NCI-H1092 treated with DMSO at 0.1 percent for 48 hours (cell line): ENCODE measurements around the gene ELP2.
"Not testable (repeated sequence)": the region's sequence is repeated elsewhere in the genome, so short reads cannot be mapped to it uniquely, and the experiment has no call there.

Experiments used
- DNase-seq: peaks from one replicate; lab custom pipeline; 2025; lab: John Stamatoyannopoulos, UW

ELP2 gene

DNA sequence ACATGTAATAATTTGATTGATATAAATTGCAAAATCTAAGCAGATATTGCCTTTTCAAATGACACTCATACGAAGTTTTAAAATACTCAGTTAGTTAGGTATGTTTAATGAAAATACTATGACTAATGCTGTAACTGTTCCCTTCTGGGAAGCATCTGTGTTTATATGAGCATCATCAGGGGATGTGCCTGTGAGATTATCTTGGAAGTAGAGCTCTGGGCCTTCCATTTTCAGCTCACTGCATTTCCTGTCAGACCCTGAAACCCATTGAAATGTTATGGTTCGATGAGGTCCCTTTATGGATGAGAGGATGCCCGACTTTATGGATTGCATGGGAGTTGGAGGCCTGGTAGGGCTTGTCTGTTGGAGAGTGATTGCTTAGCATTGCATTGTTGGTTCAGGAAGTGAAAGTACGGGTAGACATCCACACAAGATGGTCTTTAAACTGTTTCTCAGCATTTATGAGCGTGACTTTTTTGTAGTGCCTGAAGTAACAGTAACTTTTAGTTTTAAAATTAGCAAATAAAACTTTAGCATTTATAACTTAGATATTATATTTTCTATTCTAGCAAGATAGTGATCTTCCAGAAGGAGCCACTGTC, 28.7 kb downstream of the ELP2 start:
- no peak for DNase-seq

DNA sequence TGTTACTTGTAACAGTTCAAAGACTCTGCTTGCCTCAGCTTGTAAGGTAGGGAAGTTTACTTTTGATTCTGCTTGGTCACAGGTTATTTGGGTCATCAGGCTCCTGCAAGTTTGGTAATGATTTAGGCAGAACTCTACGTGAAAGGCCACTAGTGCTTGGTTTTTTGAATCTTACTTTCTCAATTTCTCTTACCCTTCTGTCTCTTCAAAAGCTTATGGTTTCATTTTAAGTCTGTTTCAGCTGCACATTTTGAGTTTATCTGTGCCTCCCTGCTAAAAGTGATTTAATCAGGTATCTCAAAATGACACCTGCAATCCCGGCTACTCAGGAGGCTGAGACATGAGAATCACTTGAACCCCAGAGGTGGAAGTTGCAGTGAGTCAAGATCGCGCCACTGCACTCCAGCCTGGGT, 31.3 kb downstream of the ELP2 start:
- no peak for DNase-seq

DNA sequence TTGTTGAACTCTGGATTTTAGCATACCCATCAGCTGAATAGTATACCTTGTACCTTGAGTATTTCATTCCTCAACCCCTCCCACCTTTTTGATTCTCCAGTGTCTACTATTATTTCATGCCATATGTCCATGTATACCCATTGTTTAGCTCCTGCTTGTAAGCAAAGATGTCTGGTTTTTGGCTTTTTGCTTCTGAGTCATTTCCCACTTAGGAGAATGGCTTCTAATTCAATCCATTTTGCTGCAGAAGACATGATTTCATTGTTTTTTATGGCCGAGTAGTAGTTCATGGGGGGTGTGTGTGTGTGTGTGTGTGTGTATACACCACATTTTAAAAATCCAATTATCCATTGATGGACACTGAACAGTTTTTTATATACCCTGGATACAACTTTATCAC, 33.3 kb downstream of the ELP2 start:
- no peak for DNase-seq

DNA sequence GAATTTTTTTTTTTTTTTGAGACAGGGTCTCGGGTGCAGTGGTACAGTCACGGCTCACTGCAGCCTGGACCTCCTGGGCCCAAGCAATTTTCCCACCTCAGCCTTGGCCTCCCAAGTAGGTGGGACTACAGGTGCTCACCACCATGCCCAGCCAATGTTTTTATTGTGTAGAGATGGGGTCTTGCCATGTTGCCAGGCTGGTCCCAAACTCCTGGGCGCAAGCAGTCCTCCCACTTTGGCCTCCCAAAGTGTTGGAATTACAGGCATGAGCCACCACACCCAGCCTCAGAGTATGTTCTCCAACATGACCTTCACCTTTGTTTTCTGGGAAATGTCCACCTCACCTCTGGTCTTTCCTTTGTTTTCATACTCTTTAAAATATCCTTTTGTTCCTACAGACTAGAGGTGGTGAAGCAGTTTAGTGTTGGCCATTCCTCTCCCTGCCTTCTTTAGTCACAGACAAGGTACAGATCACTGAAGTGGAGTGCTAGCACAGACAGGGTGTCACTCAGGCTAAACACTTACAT, 38.1 kb downstream of the ELP2 start:
- no peak for DNase-seq

DNA sequence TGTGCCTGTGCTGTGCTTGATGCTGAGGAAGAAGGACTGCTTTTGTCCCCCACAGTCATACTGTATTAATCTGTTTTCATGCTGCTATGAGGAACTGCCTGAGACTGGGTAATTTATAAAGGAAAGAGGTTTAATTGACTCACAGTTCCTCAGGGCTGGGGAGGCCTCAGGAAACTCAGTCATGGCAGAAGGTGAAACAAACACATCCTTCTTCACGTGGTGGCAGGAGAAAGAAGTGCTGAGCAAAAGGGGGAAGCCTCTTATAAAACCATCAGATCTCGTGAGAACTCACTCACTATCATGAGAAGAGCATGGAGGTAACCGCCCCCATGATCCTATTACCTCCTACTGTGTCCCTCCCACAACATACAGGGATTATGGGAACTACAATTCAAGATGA, 38.6 kb downstream of the ELP2 start:
- not testable (repeated sequence) for DNase-seq

DNA sequence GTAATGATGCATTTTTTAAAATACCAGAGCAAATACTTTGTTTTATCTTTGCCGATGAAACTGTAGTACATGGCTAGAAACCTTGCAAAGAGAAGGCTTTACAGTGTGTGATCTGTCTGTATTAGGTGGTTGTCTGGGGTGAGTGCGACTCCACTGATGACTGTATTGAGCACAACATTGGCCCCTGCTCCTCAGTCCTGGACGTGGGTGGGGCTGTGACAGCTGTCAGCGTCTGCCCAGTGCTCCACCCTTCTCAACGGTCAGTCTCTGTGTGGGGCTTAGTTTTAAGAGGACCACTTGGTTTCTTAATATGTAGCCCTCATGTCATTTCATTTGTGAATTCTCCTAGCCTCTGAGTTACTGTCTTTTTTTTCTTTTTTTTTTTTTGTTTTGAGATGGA, 40.2 kb downstream of the ELP2 start:
- DNase-seq, result no peak

DNA sequence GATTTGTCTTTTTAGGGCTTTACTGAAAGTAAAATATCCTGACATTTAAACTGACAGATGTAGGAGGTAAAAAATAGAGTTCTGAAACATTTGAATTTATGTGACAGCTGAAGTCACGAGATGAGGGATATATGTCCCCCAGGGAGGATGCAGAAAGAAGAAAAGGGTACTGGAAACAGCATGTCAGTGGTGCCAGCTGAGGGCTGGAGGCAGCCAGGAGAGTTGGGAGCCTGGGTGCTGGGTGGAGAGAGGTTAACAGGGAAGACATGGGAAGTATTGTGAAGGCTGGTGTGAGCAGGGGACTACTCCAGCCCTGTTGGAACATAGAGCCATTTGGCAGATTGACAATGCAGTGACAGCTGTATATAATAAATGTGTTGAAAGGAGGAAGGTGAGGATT, 45.8 kb downstream of the ELP2 start:
- no peak for DNase-seq

DNA sequence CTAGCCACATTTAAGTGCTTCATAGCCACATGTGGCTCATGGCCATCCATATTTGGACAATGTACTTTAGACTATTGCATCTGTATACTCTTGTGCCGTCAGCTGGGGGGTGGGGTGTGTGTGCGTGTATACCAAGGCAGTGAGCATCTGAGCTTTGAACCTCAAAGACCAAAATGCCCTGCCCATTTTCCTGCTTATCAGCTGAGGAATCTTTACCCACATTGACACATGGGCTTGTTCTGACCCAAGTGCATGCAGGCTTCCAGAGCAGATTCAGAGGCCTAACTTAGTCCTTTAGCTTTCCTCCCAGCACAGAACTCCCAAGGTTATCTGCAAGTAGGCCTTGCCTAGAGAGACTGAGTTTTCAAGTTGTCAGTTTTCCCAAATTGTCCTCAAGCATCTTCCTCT, 46.5 kb downstream of the ELP2 start:
- DNase-seq, result no peak

DNA sequence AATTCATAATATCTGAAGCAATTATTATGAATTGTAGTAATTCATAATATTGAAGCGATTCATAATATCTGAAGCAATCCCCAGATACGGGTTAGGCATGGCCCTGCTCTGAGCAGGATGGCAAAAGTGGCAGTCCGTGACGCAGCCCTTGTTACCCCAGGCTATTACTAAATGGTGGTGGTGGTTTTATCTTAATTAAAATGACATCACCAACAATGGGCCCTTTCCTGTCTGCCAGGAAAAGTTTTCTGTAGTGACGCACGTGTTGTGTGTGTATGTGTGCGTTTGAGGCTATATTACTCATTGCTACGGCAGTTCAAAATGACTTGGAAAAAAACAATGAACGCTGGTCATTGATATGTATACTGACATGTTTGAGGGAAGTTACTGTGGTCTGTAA, 47.0 kb downstream of the ELP2 start:
- DNase-seq, result no peak

DNA sequence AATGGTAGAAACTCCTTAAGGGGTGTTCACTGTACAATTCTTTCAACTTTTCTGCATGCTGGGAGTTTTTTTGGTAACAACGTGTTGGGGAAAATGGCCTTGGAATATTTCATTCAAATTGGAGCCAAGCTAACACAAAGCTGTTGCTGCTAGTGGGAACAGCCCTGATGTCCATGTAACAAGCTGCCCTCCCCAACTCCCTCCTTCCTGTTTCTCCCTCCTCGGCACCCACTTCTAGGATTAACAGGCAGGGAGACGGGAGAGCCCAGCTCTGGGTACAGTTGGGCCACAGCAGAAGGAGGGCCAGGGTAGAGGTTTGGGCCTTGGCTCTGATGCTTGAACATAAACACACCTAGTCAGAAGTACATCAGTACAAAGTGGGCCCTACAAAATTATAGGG, 48.2 kb downstream of the ELP2 start:
- DNase-seq, result no peak

DNA sequence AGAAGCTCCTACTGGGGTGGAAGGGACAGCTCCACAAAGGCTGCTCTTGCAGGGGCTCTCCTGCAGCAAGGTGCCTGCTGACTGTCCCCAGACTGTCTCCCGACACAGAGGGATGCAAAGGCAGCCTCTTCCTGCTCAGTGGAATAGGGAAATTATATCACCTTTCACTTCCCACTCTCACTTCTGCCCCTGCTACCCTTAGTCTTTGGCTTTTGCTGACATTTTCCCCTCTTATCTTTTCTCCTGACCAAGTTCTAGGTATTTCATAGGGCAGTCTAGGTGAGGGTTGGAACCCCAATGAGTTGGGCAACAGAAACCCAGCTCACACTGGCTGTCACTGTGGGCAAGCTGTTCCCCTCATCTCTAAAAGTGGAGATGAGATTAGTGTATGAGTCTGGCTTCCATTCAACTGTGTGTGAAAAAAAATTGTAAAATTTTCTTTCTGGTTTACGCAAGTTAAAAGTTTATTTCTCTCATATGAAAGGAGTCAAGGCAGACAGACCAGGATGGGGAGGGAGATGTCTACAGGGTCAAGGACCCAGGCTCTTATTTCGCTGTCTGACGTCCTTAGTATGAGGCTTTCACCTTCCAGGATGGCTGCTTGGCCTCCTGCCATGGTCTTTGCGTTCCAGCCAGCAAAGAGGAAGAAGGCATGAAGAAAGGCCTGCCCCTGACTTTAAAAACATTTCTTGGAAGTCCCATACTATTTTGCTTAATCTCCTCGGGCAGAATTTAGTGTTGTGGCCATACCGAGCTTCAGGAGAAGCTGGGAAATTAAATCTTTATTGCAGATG, 50.1 kb downstream of the ELP2 start:
- DNase-seq, result no peak

DNA sequence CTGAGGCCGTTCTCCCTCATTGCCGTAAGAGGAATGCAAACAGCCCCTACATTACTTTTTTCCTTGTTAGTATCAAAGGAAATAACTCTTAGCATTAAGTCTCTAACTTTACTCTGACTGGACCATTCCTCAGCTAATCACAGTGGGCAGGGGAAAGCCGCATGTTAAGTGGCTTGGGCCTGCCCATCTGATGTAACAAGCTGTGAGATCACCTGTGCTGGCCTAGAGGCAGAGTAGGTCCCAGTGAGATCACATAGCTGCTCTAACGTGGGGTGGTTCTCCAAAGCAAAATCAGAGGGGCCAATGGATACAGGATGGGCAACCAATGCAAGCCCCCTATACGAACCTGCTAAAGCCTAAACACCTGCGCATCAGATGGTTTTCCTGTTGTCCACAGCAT, 51.7 kb downstream of the ELP2 start:
- no peak for DNase-seq

DNA sequence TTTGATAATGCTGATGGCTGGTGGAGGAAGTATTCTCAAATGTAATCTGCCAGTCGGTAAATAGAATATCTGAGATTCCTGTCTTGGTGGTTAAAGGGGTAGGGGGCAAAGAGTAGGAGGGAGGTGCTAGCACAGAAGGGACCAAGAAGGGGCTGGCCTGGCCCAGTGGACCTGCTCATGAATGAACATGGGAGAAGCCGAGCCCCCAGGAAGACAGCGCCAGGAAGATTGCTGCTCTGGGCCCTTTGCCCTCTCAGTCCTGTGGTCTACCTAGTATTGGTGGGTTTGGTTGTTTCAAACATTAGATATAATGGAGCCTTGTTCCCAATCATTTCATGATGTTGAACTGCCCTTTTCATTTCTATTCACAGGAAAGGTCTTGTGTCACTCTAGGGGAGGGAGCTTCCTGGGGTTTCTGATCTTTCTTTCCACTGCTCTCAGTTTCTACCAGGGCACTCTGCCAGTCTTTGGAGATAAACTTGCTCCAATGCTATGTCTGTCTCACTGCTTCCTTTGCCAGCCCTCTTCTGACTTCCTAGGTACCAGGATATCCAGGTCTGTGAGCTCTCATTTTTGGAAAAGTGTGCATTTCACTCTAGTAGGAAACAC, 52.3 kb downstream of the ELP2 start:
- DNase-seq, result no peak

DNA sequence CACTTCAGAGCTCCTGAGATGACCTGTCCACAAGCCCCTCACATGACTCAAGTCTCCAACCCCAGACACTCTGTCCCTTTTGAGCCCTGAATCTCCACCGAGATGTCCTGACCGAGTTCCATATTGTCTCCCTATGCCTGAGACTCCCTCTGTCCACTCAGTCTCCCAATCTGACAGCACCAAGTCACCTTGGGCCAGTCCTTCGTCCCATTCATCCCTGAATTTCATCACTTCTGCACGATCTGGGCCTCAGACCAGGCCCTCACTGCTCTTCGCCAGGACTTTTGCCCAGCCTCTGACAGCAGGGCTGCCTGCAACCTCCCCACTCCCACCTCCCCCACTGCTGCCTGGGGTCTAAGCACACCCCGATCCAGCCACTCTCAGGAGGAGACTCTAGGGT, 53.3 kb downstream of the ELP2 start:
- no peak for DNase-seq

DNA sequence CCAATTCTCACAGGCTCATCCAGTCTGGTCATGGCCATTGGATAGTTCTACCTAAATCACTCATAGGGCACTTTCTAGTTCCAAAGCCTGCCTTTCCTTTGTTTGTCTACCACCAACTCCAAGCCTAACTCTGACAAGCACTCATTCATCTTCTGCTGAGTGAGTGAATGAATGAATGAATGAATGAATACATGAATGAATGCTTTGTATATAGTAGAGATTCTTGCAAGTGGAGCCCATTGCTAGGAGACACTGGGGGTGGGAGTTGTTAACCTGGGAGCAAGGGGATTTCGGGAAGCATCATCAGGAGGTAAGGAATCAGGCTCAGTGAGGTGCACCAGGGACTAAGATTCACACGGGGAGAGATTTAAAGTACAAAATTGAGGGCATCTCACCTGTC, 54.3 kb downstream of the ELP2 start:
- DNase-seq, result no peak

DNA sequence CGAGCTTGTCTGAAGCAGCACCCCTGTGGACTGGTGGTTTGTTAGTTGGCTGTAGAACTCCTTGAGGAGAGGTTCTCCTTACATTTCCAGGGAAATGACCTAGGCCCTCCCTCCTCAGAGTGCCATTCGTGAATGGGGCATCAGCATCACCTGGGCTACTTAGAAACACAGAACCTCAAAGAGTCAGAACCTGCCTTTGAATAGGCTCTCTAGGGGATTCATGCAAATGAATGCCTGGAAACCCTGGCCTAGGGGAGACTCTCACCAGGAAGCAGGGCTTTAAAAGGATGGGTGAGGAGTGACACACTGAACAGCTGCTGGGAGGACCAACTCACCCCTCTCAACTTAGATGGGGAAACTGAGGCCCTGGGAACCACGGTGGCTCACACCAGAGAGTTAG, 55.5 kb downstream of the ELP2 start:
- no peak for DNase-seq

DNA sequence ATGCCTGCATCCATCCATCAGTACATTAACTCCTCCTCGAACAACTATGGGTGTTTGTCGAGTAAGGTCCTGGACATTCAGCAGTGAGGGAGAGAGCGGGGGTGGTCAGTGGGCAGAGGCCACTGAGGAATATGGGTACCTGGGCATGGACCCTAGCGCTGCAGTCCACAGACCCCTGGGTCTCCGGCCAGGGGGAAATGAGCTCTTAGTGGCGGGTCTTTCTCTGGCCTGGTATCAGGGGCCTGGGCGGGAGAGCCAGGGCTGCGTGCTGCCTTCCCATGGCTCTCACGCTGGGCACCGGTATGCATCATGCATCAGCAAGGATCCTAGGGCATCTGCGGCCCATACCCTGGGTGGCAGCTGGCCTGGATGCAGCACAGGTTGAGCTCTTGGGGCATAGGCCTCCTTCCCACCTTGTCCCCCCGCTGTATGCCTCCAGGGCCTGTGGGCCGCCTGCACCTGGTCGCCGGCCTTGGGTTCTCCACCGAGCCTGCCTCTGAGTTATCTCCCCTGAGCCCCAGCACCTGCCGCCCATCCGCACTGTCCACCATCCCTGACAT, 56.3 kb downstream of the ELP2 start:
- no peak for DNase-seq

DNA sequence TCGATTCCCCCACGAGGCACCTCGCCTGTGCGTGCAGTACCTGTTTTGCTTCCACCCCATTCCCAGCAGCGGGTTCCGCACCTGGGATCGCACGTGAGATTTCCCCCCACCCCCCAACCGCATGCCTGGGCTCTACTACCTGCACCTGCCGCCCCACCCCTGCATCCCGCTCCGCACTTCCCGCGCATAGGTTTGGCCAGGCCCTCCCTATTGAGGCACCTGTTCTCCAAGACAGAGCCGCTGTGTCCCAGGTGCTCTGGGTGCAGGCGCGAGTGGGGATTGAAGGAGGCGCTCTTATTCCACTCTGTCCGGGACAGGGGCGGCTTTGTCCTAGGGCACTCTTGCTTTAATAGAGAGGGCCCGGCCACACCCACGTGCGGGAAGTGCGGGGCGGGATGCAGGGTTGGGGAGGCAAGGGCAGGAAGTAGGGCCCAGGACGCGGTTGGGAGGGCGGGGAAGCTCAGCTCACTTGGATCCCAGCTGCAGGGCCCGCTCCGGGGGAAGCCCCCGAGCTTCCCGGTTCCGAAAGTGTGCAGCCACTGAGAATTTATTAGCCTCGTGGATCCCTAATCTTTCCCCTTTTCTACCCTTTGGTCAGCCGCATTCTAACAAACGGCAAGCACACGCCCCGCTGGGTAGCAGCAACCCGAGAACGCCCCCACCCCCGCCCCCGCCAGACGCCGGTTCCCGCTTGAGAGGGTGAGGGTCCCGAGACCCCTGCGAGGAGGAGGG, 56.9 kb downstream of the ELP2 start:
- no peak for DNase-seq

DNA sequence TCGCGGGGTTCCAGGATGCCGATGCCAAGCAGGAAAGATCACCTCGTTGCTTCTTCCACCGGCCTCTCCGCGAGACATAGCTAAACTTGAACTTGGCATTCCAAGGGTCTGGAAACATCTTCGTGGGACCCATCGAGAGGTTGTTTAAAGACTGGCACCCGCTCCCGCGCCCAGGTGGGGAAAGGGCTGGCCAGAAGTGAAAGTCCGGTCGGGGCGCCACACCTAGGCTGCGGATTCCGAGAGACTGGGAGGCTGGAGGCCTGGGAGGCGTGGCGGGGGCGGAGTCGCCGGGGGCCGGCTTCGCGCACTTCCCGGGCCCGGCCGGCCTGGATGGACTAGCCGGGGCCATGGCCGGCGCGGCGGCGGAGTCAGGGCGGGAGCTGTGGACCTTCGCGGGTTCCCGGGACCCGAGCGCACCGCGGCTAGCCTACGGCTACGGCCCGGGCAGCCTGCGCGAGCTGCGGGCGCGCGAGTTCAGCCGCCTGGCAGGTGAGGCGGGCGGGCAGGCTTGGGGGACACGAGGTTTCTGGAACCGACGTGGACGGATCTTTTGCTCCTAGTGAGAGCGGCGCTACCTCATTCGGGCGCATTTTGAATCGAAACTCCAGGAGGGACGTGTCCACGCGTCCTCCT, 57.6 kb downstream of the ELP2 start, which contains the start of gene MOCOS:
TSS of gene MOCOS (plus strand) at position 305 of the 633 bp plus-strand sequence. CDS start at position 348, 43 bp downstream.
- DNase-seq, result peak; percentile 3

DNA sequence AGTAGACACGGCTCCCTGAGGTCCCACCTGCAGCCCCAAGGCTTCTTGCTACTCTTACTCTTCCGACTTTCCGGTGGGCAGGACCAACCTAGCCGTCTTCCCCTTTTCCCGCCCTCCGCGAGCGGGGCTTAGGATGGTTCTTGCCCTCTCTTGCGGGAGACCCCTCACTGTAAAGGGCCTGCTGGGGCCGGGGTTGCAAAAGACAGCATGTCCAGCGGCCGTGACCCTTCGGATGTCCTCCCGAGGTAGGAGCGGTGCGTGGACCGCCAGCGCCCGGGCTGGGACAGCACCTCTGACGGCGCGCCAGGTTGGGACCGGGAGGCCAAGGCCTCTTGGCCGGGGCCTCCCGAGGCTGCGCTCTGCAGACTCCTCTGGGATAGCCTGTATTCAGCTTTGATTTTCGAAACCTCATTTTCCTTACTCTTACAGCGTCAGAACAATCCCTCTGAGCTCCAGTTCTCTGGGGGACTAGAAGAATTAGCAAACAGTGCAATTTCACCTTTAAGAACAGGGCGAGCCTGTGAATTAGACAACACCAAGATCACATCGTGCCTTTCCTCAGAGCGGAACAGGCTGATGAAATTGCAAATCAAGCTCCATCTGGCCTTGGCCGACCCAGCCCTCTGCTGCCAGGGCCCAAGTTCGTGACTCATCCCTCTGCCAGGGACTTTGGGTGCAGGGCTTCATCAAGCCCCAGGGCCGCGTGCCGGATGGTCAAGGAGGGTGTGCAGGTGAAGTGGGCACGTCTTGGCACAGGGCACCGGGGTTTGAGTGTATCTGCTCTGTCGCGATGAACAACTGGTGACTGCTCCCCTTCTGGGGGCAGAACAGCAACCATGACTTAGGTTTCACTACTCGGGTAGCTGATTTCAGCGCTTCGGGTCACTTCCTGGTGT, 58.4 kb downstream of the ELP2 start:
- DNase-seq, result no peak

DNA sequence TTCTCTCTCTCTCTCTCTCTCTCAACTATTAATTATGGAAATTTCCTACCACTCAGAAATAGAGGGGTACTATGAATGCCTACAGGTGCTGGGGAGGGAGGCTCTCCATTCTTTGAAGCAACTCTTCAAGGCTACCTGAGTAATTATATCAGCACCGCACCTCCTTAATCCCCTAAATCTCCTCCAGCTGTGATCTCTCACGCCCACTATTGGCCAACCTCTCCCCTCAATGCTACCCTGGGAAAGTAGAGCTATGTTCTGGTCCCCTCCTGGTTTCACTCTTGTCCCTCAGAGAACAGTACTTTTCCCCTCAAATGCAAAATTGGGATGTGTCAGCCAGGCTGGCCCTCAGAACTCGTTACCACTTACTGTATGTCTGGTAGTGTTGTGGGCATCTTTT, 59.2 kb downstream of the ELP2 start:
- no peak for DNase-seq
